Peyer's patch (tissue), 4 donors: ENCODE data around the gene TEF. TPM values are rescaled to one million over a fixed set of nuclear protein-coding genes. Genes with fewer than 3 reads are reported as not detected.

Experiments
- DNase-seq, 3 donors: peaks; one replicate each; pipeline ENCODE4 v3.0.0-alpha.2; 2017 to 2019
- H3K27ac ChIP-seq, 4 donors: fragments of 200-600 bp; sonication (generic); one replicate each; pipeline ENCODE4 v1.5.1; 2016 to 2019
- H3K27me3 ChIP-seq, 2 donors: fragments of 200-600 bp; sonication (generic); one replicate each; pipeline ENCODE4 v1.5.1; 2019
- H3K36me3 ChIP-seq, 3 donors: fragments of 200-600 bp; sonication (generic); one replicate each; pipeline ENCODE4 v1.5.1; 2016 to 2019
- H3K4me1 ChIP-seq, 4 donors: fragments of 200-600 bp; sonication (generic); one replicate each; pipeline ENCODE4 v1.5.1; 2016 to 2019
- H3K4me3 ChIP-seq, 4 donors: fragments of 200-600 bp; sonication (generic); 1 replicate in 3 of 4; 2 replicates in 1 of 4; pipeline ENCODE4 v1.5.1; 2016 to 2019; ENCODE audit warnings: mild to moderate bottlenecking in 1 of 4
- H3K9me3 ChIP-seq, 4 donors: fragments of 200-600 bp; sonication (generic); one replicate each; pipeline ENCODE4 v1.5.1; 2016 to 2019; ENCODE audit warnings: mild to moderate bottlenecking in 1 of 4
- CTCF ChIP-seq, 6 experiments: fragments of 450-650 bp in 4 of 6; fragments of 200-600 bp in 2 of 6; sonication (generic) in 1 of 6; IDR thresholded peaks; one replicate each; pipeline ENCODE4 v1.5.1; 2017 to 2019; ENCODE audit warnings: antibody characterized with exemption in 6 of 6, mild to moderate bottlenecking in 3 of 6, moderate library complexity in 1 of 6
- POLR2A ChIP-seq, 2 donors: fragments of 450-650 bp; IDR thresholded peaks; one replicate each; pipeline ENCODE4 v1.5.1; 2017; ENCODE audit warnings: antibody characterized with exemption in 2 of 2, mild to moderate bottlenecking in 2 of 2, moderate library complexity in 2 of 2
- total RNA-seq, 4 donors: library from RNA; depleted of rRNA; stranded (reverse); fragments of >200 nt; gene quantifications; one replicate each; pipeline ENCODE4 v1.1.0, GENCODE V29; 2016

TEF gene
- total RNA-seq, 4 donors from 2014 or later, result 6.6 to 42.2 (median 27.0) TPM

DNA sequence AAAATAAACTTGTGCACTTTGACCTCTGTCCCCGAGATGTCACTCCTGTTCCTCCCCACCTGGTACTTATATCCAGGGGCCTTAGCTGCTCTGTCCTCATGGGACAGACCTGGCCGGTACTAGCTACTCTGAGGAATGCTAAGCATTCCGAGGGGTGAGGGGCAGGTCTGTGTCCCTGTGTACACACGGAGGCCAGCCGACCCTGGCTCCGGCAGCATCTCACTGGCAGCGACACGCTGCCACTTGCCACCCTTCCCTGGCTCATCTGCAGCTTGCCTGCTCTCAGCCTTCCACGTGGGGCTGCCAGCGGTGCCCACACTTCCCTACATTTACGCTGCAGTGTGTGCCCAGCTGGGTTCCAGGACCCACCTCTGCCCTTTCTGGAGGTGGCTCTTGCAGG lies 21.6 kb upstream of the TEF start:
- no peak overlapping the region for H3K27ac ChIP-seq
- H3K4me1 ChIP-seq, result no peaks in the 10 kb centered on the region
- H3K36me3 ChIP-seq, result peaks cover 0 to 35% (median 0%) of the 10 kb centered on the region in 3 donors
- H3K9me3 ChIP-seq, result no peaks in the 10 kb centered on the region
- no peak for DNase-seq
- no peak overlapping the region for H3K4me3 ChIP-seq
- TF ChIP-seq POLR2A (IDR thresholded peaks at IDR 0.05) (no peak), CTCF (IDR thresholded peaks at IDR 0.05) (no peak)
- no peaks in the 10 kb centered on the region for H3K27me3 ChIP-seq

- no peak for DNase-seq
- Histone ChIP-seq H3K27ac (no peak overlapping the region), H3K4me3 (no peak overlapping the region), H3K36me3 (peaks cover 0 to 18% (median 0%) of the 10 kb centered on the region in 3 donors), H3K27me3 (no peaks in the 10 kb centered on the region), H3K9me3 (no peaks in the 10 kb centered on the region), H3K4me1 (peaks cover 0 to 8% (median 0%) of the 10 kb centered on the region in 4 donors)
- TF ChIP-seq POLR2A (IDR thresholded peaks at IDR 0.05) (no peak), CTCF (IDR thresholded peaks at IDR 0.05) (no peak)
These were observed 19.9 kb upstream of the TEF start for GRCh38 chr22:41361716-41362310.

- H3K4me1 ChIP-seq, result peaks cover 0 to 16% (median 2%) of the 10 kb centered on the region in 4 donors
- H3K9me3 ChIP-seq, result no peaks in the 10 kb centered on the region
- peaks cover 0 to 10% (median 0%) of the 10 kb centered on the region in 3 donors for H3K36me3 ChIP-seq
- H3K4me3 ChIP-seq, result no peak overlapping the region
- H3K27ac ChIP-seq, result no peak overlapping the region
- DNase-seq, result no peak
- TF ChIP-seq POLR2A (IDR thresholded peaks at IDR 0.05) (no peak), CTCF (IDR thresholded peaks at IDR 0.05) (no peak)
- H3K27me3 ChIP-seq, result no peaks in the 10 kb centered on the region
These were observed 19.1 kb upstream of the TEF start for GRCh38 chr22:41362615-41363014.

DNA sequence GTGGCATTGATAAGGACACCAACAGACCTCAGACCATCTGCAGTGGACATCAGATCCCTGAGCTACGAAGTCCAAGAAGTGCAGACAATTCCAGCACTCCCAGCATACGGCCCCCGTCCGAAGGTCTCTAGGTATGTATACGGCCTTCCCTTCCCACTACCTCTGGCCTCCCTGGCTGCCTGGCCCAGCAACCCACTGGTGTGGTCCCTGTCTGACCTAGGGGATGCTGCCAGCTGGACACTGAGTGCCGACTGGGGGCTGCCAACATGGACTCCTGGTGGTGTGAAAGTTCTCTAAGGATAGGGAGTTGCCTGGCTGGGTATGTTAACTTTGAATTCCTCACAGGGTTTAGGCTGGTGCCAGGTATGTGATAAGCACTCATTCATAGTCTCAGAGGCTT lies 17.5 kb upstream of the TEF start:
- TF ChIP-seq CTCF (IDR thresholded peaks at IDR 0.05), result no peak
- no peak for TF ChIP-seq POLR2A (IDR thresholded peaks at IDR 0.05)
- no peaks in the 10 kb centered on the region for H3K36me3 ChIP-seq

DNA sequence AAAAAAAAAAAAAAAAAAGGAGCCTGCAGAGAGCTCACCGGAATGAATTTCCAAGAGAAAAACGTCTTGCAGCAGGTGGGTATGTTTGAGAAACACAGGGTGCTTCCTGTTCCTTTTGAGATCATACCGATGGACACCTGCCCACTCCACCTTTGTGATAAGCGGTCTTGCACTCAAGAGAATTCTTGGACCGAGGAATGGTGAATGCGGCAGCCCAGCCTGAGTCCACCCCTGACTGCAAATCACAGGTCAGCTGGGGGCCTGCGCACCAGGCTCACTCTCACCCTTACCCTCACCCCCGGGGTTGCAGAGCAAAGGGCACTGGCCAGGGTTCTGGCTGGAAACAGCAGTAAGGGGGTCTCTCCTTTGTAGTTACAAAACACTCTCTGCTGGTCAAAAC lies 16.8 kb upstream of the TEF start:
- Histone ChIP-seq H3K27me3 (no peaks in the 10 kb centered on the region), H3K4me1 (peaks cover 0 to 17% (median 3%) of the 10 kb centered on the region in 4 donors), H3K36me3 (no peaks in the 10 kb centered on the region), H3K9me3 (no peaks in the 10 kb centered on the region), H3K4me3 (no peak overlapping the region), H3K27ac (no peak overlapping the region)
- TF ChIP-seq POLR2A (IDR thresholded peaks at IDR 0.05) (no peak), CTCF (IDR thresholded peaks at IDR 0.05) (no peak)
- DNase-seq, result no peak

More for the DNA sequence above, 17.5 kb upstream of the TEF start:
- no peaks in the 10 kb centered on the region for H3K27me3 ChIP-seq
- H3K27ac ChIP-seq, result no peak overlapping the region
- peaks cover 0 to 17% (median 3%) of the 10 kb centered on the region in 4 donors for H3K4me1 ChIP-seq
- DNase-seq, result no peak
- no peaks in the 10 kb centered on the region for H3K9me3 ChIP-seq
- H3K4me3 ChIP-seq, result no peak overlapping the region
